Measurements from ENCODE around the gene EPHA4.

EPHA4 gene

DNA sequence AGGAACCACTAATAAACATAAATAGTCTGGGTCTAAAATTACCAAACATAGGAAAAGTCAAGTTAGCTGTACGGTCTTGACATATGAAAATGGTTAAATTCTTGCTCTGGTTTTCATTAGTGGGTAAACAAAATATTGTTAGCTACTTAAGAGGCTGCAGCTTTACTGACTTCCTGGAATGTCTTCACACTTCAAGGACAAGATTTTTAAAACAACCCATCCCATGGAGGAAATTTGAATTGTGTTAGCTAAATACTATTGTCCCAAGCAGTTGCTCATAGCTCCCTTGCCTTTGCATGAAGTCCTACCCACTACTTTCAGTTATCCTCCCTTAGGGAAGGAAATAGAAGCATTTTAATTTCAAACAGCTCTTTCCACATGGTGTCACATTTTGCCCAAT, 128.5 kb downstream of the EPHA4 start:
- peak; percentile 29 to 37 for DNase-seq (ENCODE audit: low read depth in 2 of 2)

DNA sequence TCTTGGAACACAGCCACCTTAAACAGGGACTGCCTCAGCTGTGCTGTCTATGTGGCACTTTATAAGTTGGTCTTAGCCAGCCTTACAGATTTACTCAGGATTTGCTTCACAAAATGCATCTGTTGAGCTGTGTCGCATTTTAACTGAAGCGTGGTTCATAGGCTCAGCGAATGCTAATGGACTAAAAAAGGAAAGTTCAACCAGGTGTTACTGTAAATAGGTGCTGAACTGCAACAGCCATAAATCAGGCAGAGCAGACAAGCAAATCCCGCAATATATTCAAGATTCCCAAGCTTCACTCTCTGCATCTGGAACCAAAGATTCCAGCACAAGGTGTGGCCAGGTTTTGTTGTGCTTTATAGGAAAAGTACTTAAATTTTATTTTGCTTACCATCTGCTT, 130.0 kb downstream of the EPHA4 start:
- no peak for DNase-seq (ENCODE audit: low read depth in 2 of 2)

DNA sequence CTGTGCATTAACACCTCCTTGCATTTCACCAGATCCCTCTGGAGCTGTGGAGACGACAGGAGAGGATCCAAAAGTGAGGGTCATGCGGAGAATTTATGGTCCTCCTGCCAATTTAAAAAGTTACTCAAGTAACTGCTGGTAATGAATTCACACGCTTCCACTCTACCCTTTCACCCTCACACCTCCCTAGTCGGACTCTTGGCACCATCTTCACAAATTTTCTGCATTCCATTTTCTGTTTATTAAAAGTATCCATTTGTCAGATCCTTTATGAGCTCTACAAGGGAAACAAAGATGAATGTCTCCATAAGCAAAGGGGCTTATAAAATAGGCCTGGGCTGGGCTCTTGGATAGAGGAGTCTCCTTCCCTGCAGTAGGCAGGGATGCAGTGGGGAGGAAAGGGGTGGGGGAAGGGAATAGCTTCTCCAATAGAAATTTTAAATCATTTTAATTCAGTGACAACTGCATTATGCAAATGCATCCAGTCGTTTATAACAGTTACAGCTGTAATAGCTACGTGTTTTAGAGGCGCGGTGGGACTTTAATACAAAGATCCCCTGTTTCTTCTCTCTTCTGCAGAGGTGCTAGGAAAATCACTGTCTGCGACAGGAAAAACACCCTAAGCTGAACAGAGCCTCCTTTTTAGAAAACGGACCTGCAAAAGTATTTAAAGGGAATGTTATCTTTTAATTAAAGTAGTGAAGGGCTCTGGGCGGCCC, 132.2 kb downstream of the EPHA4 start:
- DNase-seq (ENCODE audit: low read depth in 2 of 2): no peak

DNA sequence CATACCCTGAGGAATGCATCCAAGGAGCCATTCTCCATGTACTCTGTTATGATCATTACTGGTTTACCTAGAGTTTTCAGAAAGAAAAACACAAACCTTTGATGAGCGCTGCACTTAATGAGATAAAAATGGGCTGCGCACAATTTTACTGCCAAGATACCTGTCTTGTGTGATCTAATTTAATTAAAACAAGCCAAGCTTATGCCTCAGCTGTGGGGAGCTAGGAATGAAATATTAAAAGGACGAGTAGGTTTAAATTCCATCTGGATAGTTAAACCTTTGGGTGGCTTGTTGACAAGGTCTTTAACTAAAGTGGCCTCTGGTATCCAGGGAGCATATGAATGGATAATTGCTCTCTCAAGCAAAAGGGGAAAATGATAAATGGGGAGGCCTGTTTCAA, 135.0 kb downstream of the EPHA4 start:
- no peak for DNase-seq (ENCODE audit: low read depth in 2 of 2)

DNA sequence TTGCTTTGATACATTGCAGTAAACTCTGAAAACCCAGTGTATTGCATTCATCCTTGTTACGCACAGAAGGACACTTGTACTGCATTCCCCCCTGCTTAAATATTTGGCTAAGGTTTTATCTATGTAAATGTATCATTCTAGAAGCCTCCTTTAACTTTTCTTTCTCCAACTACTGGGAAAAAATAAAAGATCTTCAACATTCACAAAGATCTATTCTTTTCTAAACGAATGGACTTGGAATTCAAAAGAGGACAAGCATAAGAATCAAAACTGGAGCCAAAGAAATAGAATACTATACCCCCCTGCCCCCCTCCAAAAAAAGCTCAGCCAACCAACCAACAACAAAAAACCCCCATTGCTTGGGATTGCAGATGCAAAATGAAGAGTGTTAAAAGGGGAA, 136.9 kb downstream of the EPHA4 start:
- DNase-seq (ENCODE audit: low read depth in 2 of 2): no peak

DNA sequence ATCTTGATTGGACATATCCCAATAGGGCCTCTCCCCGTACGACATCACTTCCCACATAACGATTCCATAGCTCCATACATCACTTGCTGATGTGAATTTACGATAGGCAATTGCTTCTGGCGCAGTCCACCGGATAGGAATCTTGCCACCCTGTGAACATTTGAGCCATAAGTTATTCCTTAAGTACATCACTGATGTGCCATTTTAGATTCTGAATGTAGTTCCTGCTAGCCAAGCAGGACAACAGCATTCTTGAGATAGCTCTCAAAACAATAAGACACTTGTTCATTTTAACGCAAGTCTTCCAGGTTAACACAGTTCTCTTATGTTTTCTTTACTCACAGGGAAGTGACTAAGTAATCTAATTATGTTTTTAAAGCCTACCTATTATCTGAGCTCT, 138.0 kb downstream of the EPHA4 start:
- no peak for DNase-seq (ENCODE audit: low read depth in 2 of 2)

DNA sequence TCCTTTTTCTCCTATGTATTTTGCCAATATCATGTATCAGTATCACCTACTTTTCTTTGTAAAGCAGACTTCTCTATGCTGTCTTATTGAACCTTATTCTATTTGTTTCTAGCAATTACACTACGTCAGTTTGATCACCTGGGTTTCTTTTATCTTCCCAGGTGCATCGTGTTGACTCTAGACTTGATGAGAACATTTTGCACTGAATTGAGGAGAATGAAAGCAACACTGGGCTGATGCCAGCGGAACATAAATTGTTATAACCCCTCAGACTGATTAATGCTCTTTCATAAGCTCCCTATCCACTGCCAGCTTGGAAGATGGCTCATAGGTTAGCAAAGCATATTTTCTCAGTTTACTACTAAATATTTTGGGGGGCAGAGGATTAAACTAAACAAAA, 140.6 kb downstream of the EPHA4 start:
- DNase-seq (ENCODE audit: low read depth in 2 of 2): no peak

DNA sequence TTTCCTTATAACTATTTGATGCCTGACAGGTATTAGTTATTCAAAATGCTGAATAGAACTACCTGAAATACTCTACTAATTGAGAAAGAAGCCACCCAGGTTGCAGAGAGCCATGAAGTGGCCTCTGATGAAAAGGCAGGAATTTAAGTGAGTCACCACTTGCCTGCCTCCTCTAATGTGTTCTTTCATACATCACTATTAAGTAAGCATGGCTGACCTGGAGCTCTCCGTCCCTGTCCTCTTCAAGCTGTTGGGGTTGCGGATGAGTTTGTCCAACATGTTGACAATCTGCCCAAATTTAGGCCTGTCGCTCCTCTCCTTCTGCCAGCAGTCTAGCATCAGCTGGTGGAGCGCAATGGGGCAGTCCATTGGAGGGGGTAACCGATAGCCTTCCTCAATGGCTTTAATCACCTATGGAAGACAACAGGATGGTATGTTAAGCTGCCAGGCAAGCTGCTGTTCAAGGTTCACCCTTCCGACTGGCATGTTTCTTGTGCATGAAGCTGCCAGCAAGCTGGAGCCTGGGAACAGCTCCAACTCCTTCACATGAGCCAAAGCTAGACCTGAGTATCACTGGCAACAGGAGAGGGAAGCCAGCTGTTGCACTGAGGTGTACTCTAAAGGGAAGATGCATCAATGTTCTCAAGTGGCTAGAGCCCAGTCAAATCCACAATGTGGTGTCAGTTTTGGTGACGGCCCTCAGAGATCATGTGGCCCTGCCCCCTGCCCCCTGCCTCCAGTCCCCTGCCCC, 142.2 kb downstream of the EPHA4 start:
- DNase-seq (ENCODE audit: low read depth in 2 of 2): no peak

DNA sequence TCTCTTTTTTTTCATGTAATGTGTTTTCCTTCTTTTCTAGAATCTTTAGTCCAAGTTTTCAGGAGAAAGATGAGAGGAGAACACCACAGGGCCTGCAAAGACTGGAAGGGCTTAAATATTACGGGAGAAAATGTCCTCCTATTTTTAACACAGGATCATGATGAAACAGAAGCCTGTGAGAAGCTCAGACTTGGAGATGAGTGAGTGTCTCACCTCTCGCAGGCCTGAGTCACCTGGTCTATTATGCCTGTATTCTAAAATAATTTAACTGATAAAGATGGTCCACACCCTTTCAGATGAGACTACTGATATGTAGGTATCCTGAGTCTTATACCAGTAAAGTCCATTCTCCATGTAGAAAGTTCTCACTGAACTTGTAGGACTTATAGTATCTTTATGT, 143.2 kb downstream of the EPHA4 start:
- DNase-seq (ENCODE audit: low read depth in 2 of 2): no peak

DNA sequence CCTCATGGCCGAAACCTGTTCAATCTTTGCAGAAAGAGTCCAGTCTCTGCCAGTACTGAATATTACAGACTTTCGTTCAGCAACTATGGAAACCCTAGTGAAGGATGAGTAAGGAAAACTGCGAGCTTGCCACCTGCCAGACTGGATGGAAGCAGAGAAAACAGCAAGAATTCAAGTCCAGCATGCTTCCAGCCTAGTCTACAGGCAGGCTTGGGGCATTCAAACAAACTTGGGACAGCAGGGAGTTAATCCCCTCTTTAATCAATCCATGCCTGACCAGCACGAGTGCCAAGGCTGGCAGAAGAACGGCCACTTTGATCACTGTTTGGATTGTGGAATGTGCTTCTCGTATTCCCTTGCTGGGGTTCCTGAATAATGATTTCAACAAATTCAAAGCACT, 145.2 kb downstream of the EPHA4 start:
- DNase-seq (ENCODE audit: low read depth in 2 of 2): no peak

DNA sequence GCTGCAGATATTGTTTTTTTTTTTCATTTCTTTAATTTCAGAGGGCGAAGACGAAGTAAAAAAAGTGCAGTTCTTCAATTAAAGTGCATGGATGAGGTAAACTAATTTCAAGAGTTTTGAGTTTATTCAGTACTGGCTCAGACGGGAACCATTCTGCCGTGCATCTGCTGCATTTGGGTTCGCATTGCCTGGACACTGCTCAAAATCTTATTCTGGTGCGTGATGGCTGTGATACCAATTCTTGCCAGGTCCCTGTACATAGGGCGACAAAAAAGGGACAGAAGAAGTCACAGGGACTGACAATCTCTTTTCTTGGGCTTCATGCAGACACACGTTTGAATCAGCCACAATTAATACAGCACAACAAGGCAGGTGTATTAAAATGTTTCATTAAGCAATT, 146.2 kb downstream of the EPHA4 start:
- no peak for DNase-seq (ENCODE audit: low read depth in 2 of 2)

DNA sequence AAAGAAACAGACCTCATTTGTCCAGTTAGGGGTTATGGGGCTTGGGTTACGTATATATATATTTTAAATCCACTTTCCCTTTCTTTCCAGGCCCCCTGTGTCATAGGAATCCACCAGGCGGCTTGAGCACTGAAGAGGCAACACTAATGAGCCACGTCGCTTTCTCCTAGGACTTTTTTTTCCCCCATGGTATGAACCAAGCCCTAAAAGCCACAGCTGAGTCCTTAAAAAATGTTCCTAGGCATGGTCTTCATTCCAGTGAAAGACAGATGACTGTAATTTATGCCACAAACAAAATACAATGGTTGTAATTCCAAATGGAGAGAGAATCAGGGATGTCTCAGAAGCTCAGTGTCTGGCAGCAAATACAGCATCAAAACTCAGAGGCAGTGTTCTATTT, 146.8 kb downstream of the EPHA4 start:
- no peak for DNase-seq (ENCODE audit: low read depth in 2 of 2)

DNA sequence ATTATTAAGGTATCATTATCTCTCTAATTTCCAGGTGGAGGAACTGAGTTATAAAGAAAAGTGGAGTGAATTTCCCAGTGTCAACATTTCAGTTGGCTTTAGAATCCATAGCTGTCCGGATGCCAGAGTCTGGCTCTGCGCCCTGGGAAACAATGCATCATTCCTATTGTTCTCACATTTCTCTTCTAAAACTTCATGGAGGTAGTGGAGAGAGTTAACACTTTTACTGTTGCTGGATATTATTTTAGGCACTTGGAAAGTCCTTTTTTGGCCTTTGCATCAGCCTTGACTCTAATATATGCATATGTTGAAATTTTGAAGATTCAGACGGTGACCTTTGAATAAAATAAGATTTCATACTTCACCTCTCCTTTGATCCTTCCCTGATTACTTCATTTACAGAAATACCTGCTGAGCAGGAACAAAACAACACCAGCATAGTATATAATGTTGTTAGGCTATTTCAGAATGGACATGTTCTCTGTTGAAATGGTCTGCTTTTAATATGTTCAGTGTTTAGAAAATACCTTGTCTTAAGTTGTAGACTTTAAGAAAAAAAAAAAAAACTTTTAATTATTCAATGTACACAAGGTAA, 148.8 kb downstream of the EPHA4 start:
- no peak for DNase-seq (ENCODE audit: low read depth in 2 of 2)

DNA sequence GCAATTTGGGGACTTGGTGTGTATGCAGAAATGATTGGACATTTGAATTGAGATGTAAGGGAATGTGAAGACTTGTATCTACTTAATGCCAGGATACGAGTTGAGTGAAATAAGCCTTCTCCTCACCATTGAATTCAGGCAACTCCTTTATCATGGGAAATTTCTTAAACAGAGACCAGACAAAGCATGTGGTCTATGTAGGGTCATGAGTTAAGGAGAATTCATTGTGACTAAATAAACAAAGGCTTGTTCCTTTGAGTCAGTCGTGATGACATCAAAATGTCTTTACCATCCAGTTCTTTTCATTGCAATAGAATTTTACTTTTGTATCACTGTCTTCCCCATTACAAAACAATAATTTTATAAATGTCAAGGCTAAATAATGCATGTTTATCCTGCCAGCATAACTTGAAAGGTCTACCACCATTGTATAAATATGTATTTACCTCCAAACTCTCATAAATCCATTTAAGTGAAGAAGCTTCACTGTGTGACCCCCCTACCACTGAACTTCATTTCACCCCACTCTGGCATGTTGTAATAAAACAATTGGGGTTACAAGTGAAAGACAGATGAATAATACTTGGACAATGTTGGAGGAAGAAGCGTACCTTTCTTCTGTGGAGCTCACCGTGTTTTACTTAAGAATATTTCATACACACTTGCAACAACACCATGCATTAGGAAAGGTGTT, 149.4 kb downstream of the EPHA4 start:
- DNase-seq (ENCODE audit: low read depth in 2 of 2): no peak

DNA sequence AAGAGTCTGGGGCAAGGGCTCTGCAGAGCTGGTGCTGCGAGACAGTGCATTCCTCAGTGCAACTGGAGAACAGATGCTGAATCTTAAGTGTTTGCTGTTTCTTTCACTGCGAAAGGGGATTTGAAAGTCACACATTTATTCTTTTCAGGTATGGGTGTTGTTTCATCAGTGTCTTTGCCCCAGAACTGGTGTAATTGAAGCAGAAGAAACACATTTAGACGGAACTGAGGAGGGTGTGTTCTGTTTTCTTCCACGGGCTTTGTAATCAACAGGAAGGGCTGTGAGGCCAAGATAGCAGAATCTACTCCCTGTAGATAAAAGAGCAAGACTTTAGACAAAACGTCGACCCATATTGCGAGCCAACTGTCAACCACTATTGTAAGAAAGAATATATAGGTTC, 151.9 kb downstream of the EPHA4 start:
- DNase-seq (ENCODE audit: low read depth in 2 of 2): no peak

DNA sequence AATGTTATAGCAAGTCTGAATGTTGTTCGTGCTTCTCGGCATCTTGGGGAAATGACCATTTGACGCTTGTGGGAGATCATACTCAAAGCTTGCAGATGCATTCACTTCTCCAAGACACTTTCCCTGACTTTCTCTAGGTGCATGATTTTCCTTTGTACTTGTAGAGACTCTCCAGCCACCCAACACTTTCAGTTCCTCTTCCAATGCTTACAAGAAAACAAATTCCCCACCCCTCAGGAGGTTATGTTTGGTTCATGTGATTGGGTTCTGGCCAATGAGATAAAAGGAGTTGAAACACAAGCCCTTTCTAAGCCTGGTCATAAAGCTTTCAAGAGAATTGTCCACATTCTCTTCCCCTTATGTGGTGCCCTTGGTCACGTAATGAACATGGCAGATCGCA, 156.3 kb downstream of the EPHA4 start:
- no peak for DNase-seq (ENCODE audit: low read depth in 2 of 2)

DNA sequence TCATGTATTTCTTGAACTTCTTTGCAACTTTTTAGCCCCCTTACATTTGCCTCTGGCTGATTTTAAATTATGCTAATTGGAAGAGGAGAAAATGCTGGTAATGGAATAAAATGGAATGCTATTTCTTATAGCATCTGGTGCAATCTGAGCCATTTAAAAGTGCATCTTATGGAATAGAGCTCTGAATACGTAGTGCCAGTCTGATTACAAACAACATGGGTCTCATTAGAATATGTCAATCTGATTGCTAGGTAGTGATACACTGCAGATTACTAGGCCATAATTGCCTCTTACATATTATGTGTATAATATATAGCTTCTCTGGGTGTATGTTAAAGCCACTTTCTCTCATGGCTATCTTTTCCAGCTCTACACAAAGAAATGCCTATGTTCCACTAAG, 159.1 kb downstream of the EPHA4 start:
- DNase-seq (ENCODE audit: low read depth in 2 of 2): no peak

DNA sequence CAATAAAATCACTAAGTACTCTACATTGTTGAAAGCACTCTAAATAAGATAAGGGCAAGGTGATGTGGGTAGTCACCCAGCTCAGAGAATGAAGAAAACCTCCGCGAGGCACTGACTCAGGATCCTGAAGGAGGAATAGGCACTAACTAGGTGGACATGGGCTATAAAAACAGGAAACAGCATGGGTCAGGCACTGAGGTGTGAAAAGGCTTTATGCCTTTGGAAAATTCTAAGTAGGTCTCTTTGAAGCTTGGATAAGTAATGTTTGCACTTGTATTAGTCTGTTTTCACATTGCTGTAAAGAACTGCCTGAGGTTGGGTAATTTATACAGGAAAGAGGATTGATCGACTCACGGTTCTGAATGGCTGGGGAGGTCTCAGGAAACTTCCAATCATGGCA, 161.6 kb downstream of the EPHA4 start:
- DNase-seq (ENCODE audit: low read depth in 2 of 2): no peak

DNA sequence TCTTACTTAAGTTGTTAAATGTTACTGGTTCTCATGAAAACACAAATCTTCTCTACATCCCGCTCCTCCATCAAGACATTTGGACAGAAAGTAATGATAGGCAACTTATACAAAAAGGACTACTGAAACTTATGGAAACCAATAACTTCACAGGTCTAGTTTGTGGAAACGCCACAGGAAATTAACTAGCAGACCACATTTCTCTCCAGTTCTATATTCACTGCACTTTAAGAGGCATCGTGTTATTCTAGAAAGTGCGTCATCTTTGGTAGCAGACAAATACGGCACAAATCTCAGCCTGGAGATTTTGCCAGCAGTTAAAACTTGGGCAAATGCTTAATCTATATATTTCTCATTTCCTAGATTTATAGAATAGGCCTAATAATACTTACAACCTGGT, 164.3 kb downstream of the EPHA4 start:
- DNase-seq (ENCODE audit: low read depth in 2 of 2): no peak

DNA sequence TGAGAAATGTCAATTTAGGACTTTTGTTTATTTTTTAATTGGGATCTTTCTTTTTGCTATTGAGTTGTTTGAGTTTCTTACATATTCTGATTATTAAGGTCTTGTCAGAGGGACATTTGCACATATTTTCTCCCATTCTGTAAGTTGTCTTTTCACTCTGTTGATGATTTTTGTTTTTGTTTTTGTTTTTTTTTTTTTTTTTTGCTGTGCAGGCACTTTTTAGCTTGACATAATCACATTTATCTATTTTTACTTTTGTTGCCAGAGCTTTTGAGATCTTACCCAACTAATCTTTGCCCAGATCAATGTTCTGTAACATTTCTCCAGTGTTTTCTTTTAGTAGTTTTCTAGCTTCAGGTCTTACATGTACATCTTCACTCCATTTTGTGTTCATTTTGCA, 166.6 kb downstream of the EPHA4 start:
- DNase-seq (ENCODE audit: low read depth in 2 of 2): no peak

DNA sequence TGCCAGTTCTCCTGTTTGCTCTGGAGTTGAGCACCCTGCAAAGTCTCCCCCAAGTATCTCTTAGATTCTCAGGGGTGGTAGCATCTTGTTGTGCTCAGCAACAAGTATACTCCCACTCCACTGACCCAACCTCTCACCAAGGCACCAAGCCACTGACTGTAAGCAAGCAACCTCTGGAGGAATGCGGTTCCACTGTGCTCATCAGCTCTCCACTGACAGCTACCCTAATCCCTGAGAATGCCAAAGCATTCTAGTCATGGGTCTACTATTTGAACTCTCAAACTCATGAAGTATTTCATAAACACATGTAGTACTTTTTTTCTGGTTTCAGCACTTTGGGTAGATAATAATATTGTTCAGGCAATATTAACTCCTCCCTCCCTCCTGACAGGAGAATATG, 170.0 kb downstream of the EPHA4 start:
- DNase-seq (ENCODE audit: low read depth in 2 of 2): peak in 1 of 2 experiments; percentile 8

DNA sequence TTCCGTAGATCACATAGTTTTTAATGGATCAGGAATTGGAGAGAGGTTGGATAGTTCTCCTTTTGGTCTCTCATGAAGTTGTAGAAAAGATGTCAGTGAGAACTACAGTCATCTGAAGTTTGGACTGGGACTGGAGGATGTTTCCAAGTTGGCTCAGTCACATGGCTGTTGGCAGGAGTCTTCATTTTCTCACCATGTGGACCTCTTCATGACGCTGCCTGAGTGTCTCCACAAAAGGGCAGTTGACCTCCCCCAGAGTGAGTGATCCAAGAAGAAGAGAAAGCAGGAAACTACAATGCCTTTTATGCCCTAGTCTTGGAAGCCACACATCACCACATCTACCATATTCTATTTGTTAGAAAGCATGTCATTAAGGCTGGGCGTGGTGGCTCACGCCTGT, 171.7 kb downstream of the EPHA4 start:
- no peak for DNase-seq (ENCODE audit: low read depth in 2 of 2)

DNA sequence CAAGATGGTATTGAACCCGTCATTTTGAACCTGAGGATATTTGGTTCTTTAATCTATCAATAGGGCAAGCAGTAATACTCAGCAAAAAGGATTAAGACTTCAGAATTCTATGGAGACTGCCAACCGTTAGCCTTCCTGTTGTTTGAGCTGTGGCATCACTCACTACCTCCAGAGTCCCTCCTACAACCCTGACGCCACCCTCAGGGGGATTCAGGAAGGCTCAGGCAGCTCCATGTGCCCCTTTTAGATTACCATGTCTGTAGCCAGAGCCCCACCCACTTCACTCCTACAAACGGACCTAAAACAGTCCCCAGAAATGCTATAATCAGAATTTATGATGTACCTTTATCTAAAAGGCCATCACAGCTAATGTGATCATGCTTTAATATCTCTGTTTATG, 172.9 kb downstream of the EPHA4 start:
- no peak for DNase-seq (ENCODE audit: low read depth in 2 of 2)
